ENCODE measurements around the gene ITPR2.
"Not testable (repeated sequence)": the region's sequence is repeated elsewhere in the genome, so short reads cannot be mapped to it uniquely, and the experiment has no call there.

The ITPR2 gene

DNA sequence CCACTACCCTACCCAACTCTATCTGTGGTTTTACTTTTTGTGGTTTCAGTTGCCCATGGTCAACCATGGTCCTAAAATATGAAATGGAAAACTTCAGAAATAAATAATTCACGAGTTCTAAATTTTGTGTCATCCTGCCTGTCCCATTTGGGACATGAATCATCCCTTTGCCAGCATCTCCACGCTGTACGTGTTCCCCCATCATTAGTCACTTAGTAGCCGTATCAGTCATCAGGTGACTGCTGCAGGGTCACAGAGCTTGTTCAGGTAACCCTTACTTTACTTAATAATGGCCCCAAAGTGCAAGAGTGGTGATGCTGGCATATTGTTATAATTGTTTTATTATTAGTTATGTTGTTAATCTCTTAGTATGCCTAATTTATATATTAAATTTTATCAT lies 209.9 kb downstream of the ITPR2 start:
- DNase-seq (ENCODE audit: low read depth), result no peak

GRCh38 chr12:26622601-26623000 lies 210.4 kb downstream of the ITPR2 start:
- DNase-seq (ENCODE audit: low read depth), result no peak

DNA sequence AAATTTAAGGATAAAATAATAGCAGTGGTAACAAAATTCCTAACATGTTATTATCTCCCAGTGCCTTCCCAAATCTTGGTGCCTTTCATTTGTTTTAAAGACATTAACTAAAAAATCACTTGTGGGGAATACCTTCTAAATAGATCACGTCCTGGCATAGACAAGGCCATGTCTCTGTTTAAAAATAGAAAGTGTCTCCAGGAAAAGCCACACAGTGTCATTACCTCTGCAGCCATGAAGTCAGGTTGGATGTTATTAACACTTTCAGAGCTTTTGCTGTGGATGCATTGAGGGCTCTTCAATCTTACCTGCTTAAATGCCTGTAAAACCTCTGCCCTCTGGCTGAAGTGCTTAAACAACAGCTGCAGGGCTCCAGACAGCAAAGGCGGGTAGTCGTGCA lies 211.1 kb downstream of the ITPR2 start:
- DNase-seq (ENCODE audit: low read depth), result no peak

DNA sequence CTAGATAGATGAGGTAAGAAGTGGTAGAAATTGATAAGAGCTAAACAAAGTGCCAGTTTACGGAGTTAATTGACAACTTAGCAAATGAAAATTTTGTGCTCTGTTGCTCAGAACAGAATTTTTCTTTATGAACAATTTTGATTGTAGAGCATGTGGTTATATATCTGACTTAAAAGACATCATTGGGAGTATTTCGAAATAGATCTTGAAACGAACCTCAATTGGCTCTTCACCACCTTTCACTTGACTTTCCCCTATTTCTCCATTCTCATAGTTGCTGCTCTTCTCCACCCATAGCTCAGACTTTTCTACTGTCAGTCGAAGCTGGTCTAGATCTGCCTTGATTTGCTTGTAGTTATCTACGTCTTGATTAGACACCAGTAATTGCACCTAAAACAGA lies 212.1 kb downstream of the ITPR2 start:
- no peak for DNase-seq (ENCODE audit: low read depth)

GRCh38 chr12:26617513-26617912 lies 215.5 kb downstream of the ITPR2 start:
- DNase-seq (ENCODE audit: low read depth), result no peak

GRCh38 chr12:26614011-26614616 lies 218.9 kb downstream of the ITPR2 start:
- DNase-seq (ENCODE audit: low read depth), result no peak

DNA sequence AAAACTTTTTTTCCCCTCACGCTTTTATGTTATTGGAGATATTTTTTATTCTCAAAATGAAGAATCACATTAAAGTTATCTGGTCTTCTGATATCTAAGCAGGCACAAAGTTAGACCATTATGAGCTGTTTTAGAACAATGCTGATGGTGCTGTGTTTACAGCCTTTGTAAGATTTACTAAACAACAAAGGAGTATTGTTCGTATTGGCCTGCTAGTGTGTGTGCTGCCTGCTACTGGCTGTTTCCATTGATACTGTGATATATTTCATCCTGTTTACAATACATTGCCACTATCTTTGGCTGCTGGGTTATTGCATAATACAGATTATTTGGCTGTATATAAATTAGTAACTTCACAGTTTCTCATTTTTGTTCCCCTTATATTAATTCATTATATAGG lies 220.8 kb downstream of the ITPR2 start:
- DNase-seq (ENCODE audit: low read depth), result no peak

GRCh38 chr12:26611598-26611997 lies 221.4 kb downstream of the ITPR2 start:
- no peak for DNase-seq (ENCODE audit: low read depth)

DNA sequence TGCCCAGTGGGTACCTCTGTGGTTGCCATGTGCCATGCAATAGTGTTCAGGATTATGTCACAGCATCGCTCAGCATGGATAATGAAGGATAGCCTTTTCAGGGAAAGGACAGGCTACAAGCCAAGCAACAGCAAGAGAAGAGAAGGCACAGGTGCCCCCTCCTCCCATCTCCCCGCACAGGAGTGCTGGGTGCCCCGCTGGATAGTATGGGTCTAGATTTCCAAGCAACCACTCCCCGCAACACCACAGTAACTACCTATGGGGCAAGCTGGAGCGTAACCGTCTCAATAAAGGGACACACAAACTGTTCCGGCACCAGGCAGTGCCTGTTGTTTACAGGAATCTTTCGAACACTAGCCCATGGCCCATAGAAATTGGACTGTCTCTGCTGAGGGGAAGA lies 222.2 kb downstream of the ITPR2 start:
- no peak for DNase-seq (ENCODE audit: low read depth)

GRCh38 chr12:26609986-26610385 lies 223.0 kb downstream of the ITPR2 start:
- DNase-seq (ENCODE audit: low read depth), result no peak

DNA sequence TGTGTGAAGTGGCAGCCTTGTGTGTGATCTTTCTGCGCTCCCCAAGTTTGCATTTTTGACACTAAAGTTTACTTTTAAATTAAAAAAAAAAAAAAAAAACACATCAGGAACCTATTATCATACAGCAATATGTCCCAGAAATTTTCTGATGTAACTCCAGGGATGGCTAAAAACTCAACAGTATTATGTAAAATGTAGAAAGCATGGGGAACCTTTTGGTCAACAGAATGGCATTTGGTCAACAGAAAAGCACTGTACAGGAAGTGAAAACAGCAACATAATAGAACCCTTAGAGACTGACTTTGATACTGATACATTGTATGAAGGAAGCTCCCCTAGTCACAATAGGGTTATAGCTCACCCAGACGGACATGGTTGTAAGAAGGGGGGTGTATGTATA lies 224.3 kb downstream of the ITPR2 start:
- DNase-seq (ENCODE audit: low read depth), result no peak

DNA sequence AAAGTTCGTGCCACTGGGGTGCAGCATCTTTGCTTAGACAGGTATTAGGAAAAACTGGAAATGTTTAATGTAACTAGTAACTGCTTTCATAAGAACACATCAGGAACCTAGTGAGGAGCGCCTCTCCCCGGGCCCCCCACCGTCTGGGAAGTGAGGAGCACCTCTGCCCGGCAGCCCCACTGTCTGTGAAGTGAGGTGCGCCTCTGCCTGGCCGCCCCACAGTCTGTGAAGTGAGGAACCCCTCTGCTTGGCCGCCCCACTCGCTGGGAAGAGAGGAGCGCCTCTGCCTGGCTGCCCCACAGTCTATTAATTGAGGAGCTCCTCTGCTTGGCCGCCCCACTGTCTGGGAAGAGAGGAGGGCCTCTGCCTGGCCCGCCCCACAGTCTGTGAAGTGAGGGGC lies 224.7 kb downstream of the ITPR2 start:
- no peak for DNase-seq (ENCODE audit: low read depth)

GRCh38 chr12:26606911-26607310 lies 226.1 kb downstream of the ITPR2 start:
- DNase-seq (ENCODE audit: low read depth), result no peak

DNA sequence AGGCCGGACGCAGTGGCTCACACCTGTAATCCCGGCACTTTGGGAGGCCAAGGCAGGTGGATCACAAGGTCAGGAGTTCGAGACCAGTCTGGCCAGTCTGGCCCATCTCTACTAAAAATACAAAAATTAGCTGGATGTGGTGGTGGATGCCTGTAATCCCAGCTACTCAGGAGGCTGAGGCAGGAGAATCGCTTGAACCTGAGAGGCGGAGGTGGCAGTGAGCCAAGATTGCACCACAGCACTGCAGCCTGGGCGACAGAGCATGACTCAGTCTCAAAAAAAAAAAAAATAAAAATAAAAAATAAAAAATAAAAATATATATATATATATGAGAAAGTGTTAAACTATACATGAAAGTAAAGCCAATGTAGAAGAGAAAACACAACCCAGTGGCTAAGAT lies 228.2 kb downstream of the ITPR2 start:
- DNase-seq (ENCODE audit: low read depth), result not testable (repeated sequence)

GRCh38 chr12:26599096-26599695 lies 233.8 kb downstream of the ITPR2 start:
- no peak for DNase-seq (ENCODE audit: low read depth)

DNA sequence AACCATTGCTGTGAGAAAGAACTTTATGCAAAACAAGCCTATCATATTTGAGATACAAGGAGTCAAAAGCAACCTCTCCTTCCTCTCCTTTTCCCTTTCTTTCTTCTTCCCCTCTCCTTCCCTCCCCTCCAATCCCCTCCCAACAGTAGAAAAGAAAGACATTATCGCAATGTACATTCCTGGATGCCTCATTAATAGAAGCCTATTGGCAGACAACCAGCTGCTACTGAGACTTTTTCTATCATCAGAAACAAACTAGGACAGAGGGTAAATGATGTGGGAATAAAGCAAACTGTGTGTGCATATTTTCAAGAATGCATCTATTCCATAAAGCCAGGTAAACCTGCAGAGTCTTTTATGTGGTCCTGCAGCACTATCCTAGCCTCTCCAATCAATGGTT lies 237.2 kb downstream of the ITPR2 start:
- DNase-seq (ENCODE audit: low read depth), result no peak

- DNase-seq (ENCODE audit: low read depth), result no peak
Measured at GRCh38 chr12:26580619-26581018, 252.4 kb downstream of the ITPR2 start.

- DNase-seq (ENCODE audit: low read depth), result no peak
Measured at GRCh38 chr12:26576266-26576665, 256.7 kb downstream of the ITPR2 start.

- no peak for DNase-seq (ENCODE audit: low read depth)
Measured at GRCh38 chr12:26573225-26573909, 259.6 kb downstream of the ITPR2 start.

DNA sequence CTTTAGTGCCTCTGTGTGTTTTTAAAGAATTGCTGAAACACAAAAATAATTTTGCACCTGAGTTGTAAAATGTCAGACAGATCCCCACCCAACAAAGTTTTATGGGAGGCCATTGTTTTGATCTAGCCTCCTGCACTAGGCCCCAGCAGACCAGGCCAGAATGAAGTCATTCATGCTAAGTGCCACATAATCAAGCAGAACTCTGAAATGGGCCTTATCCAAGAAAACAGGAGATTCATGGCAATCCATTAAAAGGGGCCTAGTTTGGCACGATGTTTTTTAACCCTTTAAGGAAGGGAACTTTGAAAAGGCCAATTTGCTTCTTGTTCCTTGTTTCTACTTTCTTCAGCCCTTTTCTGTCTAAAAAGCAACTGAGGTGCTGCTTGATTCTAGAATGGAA lies 260.9 kb downstream of the ITPR2 start:
- DNase-seq (ENCODE audit: low read depth), result no peak

GRCh38 chr12:26571560-26571959 lies 261.4 kb downstream of the ITPR2 start:
- DNase-seq (ENCODE audit: low read depth), result no peak

- no peak for DNase-seq (ENCODE audit: low read depth)
Measured at GRCh38 chr12:26567126-26567525, 265.9 kb downstream of the ITPR2 start.

DNA sequence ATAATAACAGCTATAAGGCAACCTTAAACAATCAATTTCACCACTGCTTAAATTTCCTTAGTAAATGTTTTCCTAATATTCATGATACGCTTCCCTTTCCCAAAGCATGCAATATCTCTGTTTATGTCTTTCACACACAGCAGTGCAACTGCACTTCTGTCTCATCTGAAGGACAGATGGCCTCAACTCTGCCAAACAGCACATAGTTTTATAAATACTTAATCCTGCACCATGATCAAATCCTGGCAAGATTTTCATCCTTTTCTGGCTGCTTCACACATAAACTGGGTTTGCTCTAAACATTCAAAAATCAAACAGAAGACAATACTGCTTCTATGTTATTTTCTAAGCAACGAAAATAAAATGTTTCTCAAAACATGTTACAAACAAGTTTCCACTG lies 266.3 kb downstream of the ITPR2 start:
- no peak for DNase-seq (ENCODE audit: low read depth)

DNA sequence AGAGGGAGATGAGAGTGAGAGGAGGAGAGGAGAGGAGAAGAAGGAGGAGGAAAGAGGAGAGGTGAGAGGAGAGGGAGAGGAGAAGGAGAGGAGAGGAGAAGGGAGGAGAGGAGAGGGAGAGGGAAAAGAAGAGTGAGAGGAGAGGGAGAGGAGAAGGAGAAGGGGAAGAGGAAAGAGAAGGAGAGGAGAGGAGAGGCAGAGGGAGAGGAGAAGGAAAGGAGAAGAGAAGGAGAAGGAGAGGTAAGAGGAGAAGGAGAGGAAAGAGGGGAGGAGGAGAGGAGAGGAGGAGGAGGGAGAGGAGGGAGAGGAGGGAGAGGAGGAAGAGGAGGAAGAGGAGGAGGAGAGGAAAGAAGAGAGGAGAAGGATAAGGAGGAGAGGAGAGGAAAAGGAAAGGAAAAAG lies 266.8 kb downstream of the ITPR2 start:
- no peak for DNase-seq (ENCODE audit: low read depth)

All from activated T-helper 1 cell treated with Interleukin-2 at 50 U/mL for 16 hours (primary cell).